Measurements from ENCODE around the gene KLF11. TPM values are rescaled to one million over a fixed set of nuclear protein-coding genes. Genes with fewer than 3 reads are reported as not detected.
"Not testable (repeated sequence)": the region's sequence is repeated elsewhere in the genome, so short reads cannot be mapped to it uniquely, and the experiment has no call there.

Gene KLF11
- total RNA-seq, 4 donors from 2014 or later: 42.5 to 86.1 (median 61.2) TPM

DNA sequence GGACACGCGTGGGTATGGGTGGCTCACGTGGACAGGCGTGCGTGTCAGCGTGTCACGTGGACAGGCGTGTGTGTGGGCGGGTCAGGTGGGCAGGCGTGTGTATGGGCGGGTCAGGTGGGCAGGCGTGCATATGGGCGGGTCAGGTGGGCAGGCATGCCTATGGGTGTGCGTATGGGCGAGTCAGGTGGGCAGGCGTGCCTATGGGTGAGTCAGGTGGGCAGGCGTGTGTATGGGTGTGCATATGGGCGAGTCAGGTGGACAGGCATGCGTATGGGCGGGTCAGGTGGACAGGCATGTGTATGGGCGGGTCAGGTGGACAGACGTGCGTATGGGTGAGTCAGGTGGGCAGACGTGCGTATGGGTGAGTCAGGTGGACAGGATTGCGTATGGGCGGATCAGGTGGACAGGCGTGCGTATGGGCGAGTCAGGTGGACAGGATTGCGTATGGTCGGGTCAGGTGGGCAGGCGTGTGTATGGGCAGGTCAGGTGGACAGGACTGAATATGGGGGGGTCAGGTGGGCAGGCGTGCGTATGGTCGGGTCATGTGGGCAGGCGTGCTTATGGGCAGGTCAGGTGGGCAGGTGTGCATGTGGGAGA, 30.9 kb upstream of the KLF11 start:
- DNase-seq (ENCODE audit: low spot score in 2 of 2); intact Hi-C loops (cut with DNase I; ENCODE audit: low total_unique reads); H3K4me3 ChIP-seq (ENCODE audit: low read depth, poor library complexity, severe bottlenecking): not testable (repeated sequence)
- 84% methylated on average over 37 of the region's 37 CpGs for WGBS, 2 donors

DNA sequence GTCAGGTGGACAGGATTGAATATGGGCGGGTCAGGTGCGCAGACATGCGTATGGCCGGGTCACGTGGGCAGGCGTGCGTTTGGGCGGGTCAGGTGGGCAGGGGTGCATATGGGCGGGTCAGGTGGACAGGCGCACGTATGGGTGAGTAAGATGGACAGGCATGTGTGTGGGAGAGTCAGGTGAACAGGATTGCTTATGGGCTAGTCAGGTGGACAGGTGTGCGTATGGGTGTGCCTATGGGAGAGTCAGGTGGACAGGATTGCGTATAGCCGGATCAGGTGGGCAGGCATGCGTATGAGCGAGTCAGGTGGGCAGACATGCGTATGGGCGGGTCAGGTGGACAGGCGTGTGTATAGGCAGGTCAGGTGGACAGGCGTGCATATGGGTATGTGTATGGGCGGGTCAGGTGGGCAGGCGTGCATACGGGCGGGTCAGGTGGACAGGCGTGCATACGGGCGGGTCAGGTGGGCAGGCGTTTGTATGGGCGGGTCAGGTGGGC, 30.3 kb upstream of the KLF11 start:
- WGBS, 2 donors: 88 to 89% methylated on average over 29 of the region's 29 CpGs
- TF ChIP-seq CTCF (IDR thresholded peaks at IDR 0.05) (no peak), POLR2A (IDR thresholded peaks at IDR 0.05) (no peak)
- no peak overlapping the region for H3K4me3 ChIP-seq (ENCODE audit: low read depth, poor library complexity, severe bottlenecking)
- DNase-seq (ENCODE audit: low spot score in 2 of 2): no peak
- intact Hi-C loops (cut with DNase I; ENCODE audit: low total_unique reads): no loop called here

GRCh38 chr2:10013651-10014417, 29.5 kb upstream of the KLF11 start:
- DNase-seq (ENCODE audit: low spot score in 2 of 2); H3K4me3 ChIP-seq (ENCODE audit: low read depth, poor library complexity, severe bottlenecking); intact Hi-C loops (cut with DNase I; ENCODE audit: low total_unique reads): not testable (repeated sequence)
- WGBS, 2 donors: 87 to 90% methylated on average over 43 of the region's 43 CpGs

GRCh38 chr2:10014418-10015190, 28.7 kb upstream of the KLF11 start:
- DNase-seq (ENCODE audit: low spot score in 2 of 2): no peak
- intact Hi-C loops (cut with DNase I; ENCODE audit: low total_unique reads): no loop called here
- TF ChIP-seq CTCF (IDR thresholded peaks at IDR 0.05): no peak
- TF ChIP-seq POLR2A (IDR thresholded peaks at IDR 0.05): no peak
- 81 to 84% methylated on average over 42 of the region's 42 CpGs for WGBS, 2 donors
- no peak overlapping the region for H3K4me3 ChIP-seq (ENCODE audit: low read depth, poor library complexity, severe bottlenecking)

- DNase-seq (ENCODE audit: low spot score in 2 of 2); H3K4me3 ChIP-seq (ENCODE audit: low read depth, poor library complexity, severe bottlenecking); intact Hi-C loops (cut with DNase I; ENCODE audit: low total_unique reads): not testable (repeated sequence)
- WGBS, 2 donors: 90% methylated on average over 39 to 41 of the region's 44 CpGs
Observed at GRCh38 chr2:10015376-10015989, 27.9 kb upstream of the KLF11 start.

GRCh38 chr2:10016001-10016801, 27.1 kb upstream of the KLF11 start:
- intact Hi-C loops (cut with DNase I; ENCODE audit: low total_unique reads): no loop called here
- H3K4me3 ChIP-seq (ENCODE audit: low read depth, poor library complexity, severe bottlenecking): no peak overlapping the region
- no peak for TF ChIP-seq CTCF (IDR thresholded peaks at IDR 0.05)
- TF ChIP-seq POLR2A (IDR thresholded peaks at IDR 0.05): no peak
- WGBS, 2 donors: 91% methylated on average over 35 of the region's 35 CpGs
- no peak for DNase-seq (ENCODE audit: low spot score in 2 of 2)

Measured in lower leg skin (tissue), 4 donors.